Ovary (tissue), 3 donors: ENCODE data around the gene APBB1IP.

ENCODE experiments used
- EP300 ChIP-seq: sonication (generic); formaldehyde crosslinking; IDR thresholded peaks from one replicate; pipeline ENCODE4 v1.6.1; 2017; ENCODE audit warnings: antibody characterized with exemption
- POLR2A ChIP-seq: fragments of 450-650 bp; IDR thresholded peaks from one replicate; pipeline ENCODE4 v1.6.1; 2017; ENCODE audit warnings: antibody characterized with exemption, mild to moderate bottlenecking, moderate library complexity
- TF ChIP-seq, protein P1 (sequence below), 3 donors: fragments of 450-650 bp in 2 of 3; fragments of 200-600 bp in 1 of 3; IDR thresholded peaks; one replicate each; pipeline versions ENCODE4 v1.5.1 to v1.8.0; 2016 to 2022; ENCODE audit warnings: antibody characterized with exemption in 3 of 3, mild to moderate bottlenecking in 1 of 3
- donor health status: DM: no; HTN: no; CAD: no.

DNA sequence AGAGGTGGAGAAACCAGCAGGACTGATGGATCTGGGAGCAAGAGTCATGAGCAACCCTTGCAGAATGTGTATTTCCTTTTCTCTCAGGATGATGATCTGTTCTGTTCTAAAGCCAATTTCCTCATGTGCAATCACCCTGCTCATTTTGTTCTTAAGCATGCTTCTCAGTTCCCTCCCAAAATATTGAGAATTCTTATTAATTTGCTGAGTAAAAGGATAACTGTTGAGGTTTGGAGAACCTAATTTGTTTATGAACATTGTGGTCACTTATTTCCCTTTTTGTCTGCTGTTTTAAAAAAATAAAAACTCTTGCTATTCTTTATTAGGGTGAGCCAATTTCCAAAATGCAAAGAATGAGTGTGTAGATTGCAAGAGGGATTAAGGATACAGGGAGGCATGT, 106.8 kb downstream of the APBB1IP start:
- TF ChIP-seq, protein P1, sequence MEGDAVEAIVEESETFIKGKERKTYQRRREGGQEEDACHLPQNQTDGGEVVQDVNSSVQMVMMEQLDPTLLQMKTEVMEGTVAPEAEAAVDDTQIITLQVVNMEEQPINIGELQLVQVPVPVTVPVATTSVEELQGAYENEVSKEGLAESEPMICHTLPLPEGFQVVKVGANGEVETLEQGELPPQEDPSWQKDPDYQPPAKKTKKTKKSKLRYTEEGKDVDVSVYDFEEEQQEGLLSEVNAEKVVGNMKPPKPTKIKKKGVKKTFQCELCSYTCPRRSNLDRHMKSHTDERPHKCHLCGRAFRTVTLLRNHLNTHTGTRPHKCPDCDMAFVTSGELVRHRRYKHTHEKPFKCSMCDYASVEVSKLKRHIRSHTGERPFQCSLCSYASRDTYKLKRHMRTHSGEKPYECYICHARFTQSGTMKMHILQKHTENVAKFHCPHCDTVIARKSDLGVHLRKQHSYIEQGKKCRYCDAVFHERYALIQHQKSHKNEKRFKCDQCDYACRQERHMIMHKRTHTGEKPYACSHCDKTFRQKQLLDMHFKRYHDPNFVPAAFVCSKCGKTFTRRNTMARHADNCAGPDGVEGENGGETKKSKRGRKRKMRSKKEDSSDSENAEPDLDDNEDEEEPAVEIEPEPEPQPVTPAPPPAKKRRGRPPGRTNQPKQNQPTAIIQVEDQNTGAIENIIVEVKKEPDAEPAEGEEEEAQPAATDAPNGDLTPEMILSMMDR (IDR thresholded peaks at IDR 0.05) = no peak
- TF ChIP-seq POLR2A (no peak), EP300 (no peak)
